ENCODE results near the gene NYAP2.

NYAP2 gene

GRCh38 chr2:225456619-225457260 is 57.2 kb downstream of the NYAP2 start:
- no peak for DNase-seq (ENCODE audit: extremely low spot score)
- TF ChIP-seq LEF1 (IDR thresholded peaks at IDR 0.05; ENCODE audit: borderline replicate concordance) (no peak), TARDBP (IDR thresholded peaks at IDR 0.05) (no peak), NFRKB (IDR thresholded peaks at IDR 0.05) (no peak), FOXM1 (IDR thresholded peaks at IDR 0.05; ENCODE audit: borderline replicate concordance) (no peak), ARNT (IDR thresholded peaks at IDR 0.05) (no peak), ZNF384 (IDR thresholded peaks at IDR 0.05) (no peak)
- CTCF ChIA-PET: no interaction called here
- POLR2A ChIA-PET: no interaction called here

- no peak for DNase-seq (ENCODE audit: extremely low spot score)
- POLR2A ChIA-PET: no interaction called here
- TF ChIP-seq CTBP1 (IDR thresholded peaks at IDR 0.05; ENCODE audit: borderline replicate concordance) (no peak), FOXM1 (IDR thresholded peaks at IDR 0.05; ENCODE audit: borderline replicate concordance) (no peak), ELF4 (IDR thresholded peaks at IDR 0.05) (no peak), FOXK2 (IDR thresholded peaks at IDR 0.05) (no peak), SP1 (IDR thresholded peaks at IDR 0.05) (no peak), ZNF384 (IDR thresholded peaks at IDR 0.05) (no peak), ARNT (IDR thresholded peaks at IDR 0.05) (no peak), LEF1 (IDR thresholded peaks at IDR 0.05; ENCODE audit: borderline replicate concordance) (no peak), L3MBTL2 (conservative IDR thresholded peaks at IDR 0.05) (no peak), HDGF (IDR thresholded peaks at IDR 0.05; ENCODE audit: borderline replicate concordance) (no peak)
- CTCF ChIA-PET: no interaction called here
These were observed 58.0 kb downstream of the NYAP2 start for GRCh38 chr2:225457482-225457881.

GRCh38 chr2:225458431-225459117 is 59.1 kb downstream of the NYAP2 start:
- ChIA-PET POLR2A (no interaction called here), CTCF (no interaction called here)
- TF ChIP-seq TARDBP (IDR thresholded peaks at IDR 0.05): no peak
- TF ChIP-seq HDGF (IDR thresholded peaks at IDR 0.05; ENCODE audit: borderline replicate concordance): no peak
- TF ChIP-seq ZNF384 (IDR thresholded peaks at IDR 0.05): no peak
- no peak for TF ChIP-seq BHLHE40 (IDR thresholded peaks at IDR 0.05; ENCODE audit: borderline replicate concordance)
- TF ChIP-seq SUZ12 (IDR thresholded peaks at IDR 0.05): no peak
- TF ChIP-seq FOXK2 (IDR thresholded peaks at IDR 0.05): no peak
- TF ChIP-seq ELF4 (IDR thresholded peaks at IDR 0.05): no peak
- TF ChIP-seq LEF1 (IDR thresholded peaks at IDR 0.05; ENCODE audit: borderline replicate concordance): no peak
- TF ChIP-seq FOXM1 (IDR thresholded peaks at IDR 0.05; ENCODE audit: borderline replicate concordance): no peak
- TF ChIP-seq NFRKB (IDR thresholded peaks at IDR 0.05): no peak
- no peak for TF ChIP-seq ARNT (IDR thresholded peaks at IDR 0.05)
- no peak for TF ChIP-seq PKNOX1 (IDR thresholded peaks at IDR 0.05)
- no peak for TF ChIP-seq FOXA1 (IDR thresholded peaks at IDR 0.05)
- no peak for TF ChIP-seq SP1 (IDR thresholded peaks at IDR 0.05)
- DNase-seq (ENCODE audit: extremely low spot score): no peak

- TF ChIP-seq ARNT (IDR thresholded peaks at IDR 0.05) (no peak), SUZ12 (IDR thresholded peaks at IDR 0.05) (no peak), LEF1 (IDR thresholded peaks at IDR 0.05; ENCODE audit: borderline replicate concordance) (no peak), TARDBP (IDR thresholded peaks at IDR 0.05) (no peak), FOXM1 (IDR thresholded peaks at IDR 0.05; ENCODE audit: borderline replicate concordance) (no peak), SP1 (IDR thresholded peaks at IDR 0.05) (no peak), FOXK2 (IDR thresholded peaks at IDR 0.05) (no peak), L3MBTL2 (conservative IDR thresholded peaks at IDR 0.05) (no peak), ELF4 (IDR thresholded peaks at IDR 0.05) (no peak), BHLHE40 (IDR thresholded peaks at IDR 0.05; ENCODE audit: borderline replicate concordance) (no peak), ZNF384 (IDR thresholded peaks at IDR 0.05) (no peak), FOXA1 (IDR thresholded peaks at IDR 0.05) (no peak)
- CTCF ChIA-PET: no interaction called here
- POLR2A ChIA-PET: no interaction called here
- DNase-seq (ENCODE audit: extremely low spot score): no peak
These were observed 62.9 kb downstream of the NYAP2 start for GRCh38 chr2:225462417-225462816.

GRCh38 chr2:225462945-225463344 is 63.4 kb downstream of the NYAP2 start:
- TF ChIP-seq BHLHE40 (IDR thresholded peaks at IDR 0.05; ENCODE audit: borderline replicate concordance) (no peak), ZNF384 (IDR thresholded peaks at IDR 0.05) (no peak), SP1 (IDR thresholded peaks at IDR 0.05) (no peak), SUZ12 (IDR thresholded peaks at IDR 0.05) (no peak), FOXM1 (IDR thresholded peaks at IDR 0.05; ENCODE audit: borderline replicate concordance) (no peak), ELF4 (IDR thresholded peaks at IDR 0.05) (no peak), ARNT (IDR thresholded peaks at IDR 0.05) (no peak), CTBP1 (IDR thresholded peaks at IDR 0.05; ENCODE audit: borderline replicate concordance) (no peak), FOXA1 (IDR thresholded peaks at IDR 0.05) (no peak), NFRKB (IDR thresholded peaks at IDR 0.05) (no peak), L3MBTL2 (conservative IDR thresholded peaks at IDR 0.05) (no peak)
- ChIA-PET CTCF (interaction anchor here (1.3 kb wide), 1 partner anchor 34 kb away, joined by 3 read pairs; no protein-coding TSS in a partner anchor), POLR2A (no interaction called here)
- DNase-seq (ENCODE audit: extremely low spot score): no peak

- no peak for TF ChIP-seq CTBP1 (IDR thresholded peaks at IDR 0.05; ENCODE audit: borderline replicate concordance)
- TF ChIP-seq ZNF384 (IDR thresholded peaks at IDR 0.05): no peak
- no peak for TF ChIP-seq FOXK2 (IDR thresholded peaks at IDR 0.05)
- TF ChIP-seq BHLHE40 (IDR thresholded peaks at IDR 0.05; ENCODE audit: borderline replicate concordance): no peak
- no peak for TF ChIP-seq HDGF (IDR thresholded peaks at IDR 0.05; ENCODE audit: borderline replicate concordance)
- no peak for TF ChIP-seq L3MBTL2 (conservative IDR thresholded peaks at IDR 0.05)
- DNase-seq (ENCODE audit: extremely low spot score): no peak
- ChIA-PET POLR2A (no interaction called here), CTCF (interaction anchor here (1.3 kb wide), 1 partner anchor 34 kb away, joined by 3 read pairs; no protein-coding TSS in a partner anchor)
These were observed 63.9 kb downstream of the NYAP2 start for GRCh38 chr2:225463449-225463848.

GRCh38 chr2:225464346-225465025 is 65.0 kb downstream of the NYAP2 start:
- no peak for DNase-seq (ENCODE audit: extremely low spot score)
- TF ChIP-seq SUZ12 (IDR thresholded peaks at IDR 0.05) (no peak), CTBP1 (IDR thresholded peaks at IDR 0.05; ENCODE audit: borderline replicate concordance) (no peak)
- POLR2A ChIA-PET: no interaction called here
- CTCF ChIA-PET: no interaction called here

Data from HEK293T (cell line).